CD4-positive, alpha-beta T cell treated with Interleukin-6 for 4 hours (primary cell): ENCODE results near the gene STS.

Experiments used
- DNase-seq: peaks from one replicate; pipeline ENCODE4 v3.0.0-alpha.2; 2020; ENCODE audit warnings: mixed read lengths

STS gene

DNA sequence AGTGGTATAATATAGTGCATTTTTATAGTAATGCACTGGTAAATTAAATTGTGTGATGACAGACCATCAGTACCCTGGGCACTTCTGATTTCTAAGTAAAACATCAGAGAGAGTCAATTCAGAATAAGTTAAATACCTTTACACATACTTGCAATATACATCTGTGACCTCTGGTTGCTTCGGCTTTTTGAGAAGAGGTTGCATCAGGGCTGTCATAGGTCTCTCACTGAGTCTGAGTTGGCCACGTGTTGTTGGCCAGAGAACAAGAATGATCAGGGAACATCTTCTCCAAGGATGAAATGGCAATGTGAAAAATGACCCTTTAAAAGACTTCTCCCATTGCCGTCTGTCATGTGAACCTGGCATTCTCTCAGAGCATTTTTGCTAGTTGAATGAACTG lies 37.3 kb downstream of the STS start:
- no peak for DNase-seq

DNA sequence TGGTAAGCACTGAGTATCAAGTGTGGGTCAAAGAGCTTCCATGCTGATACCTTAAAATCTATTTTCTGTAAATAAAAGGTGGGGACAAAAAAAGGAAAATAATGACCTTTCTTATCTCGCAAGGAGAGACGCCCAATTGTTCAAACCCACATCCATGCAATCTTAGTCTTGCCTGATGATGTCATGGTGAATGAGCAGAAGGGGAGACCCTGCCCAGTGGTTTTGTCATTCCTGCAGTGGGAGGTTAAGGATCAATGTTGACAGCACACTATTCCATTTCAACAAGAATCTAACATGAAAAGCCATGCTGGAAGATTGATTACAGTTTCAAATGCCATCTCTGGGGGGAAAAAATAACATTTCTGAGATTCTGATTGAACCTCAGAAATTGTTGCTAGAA lies 41.2 kb downstream of the STS start:
- DNase-seq, result no peak

DNA sequence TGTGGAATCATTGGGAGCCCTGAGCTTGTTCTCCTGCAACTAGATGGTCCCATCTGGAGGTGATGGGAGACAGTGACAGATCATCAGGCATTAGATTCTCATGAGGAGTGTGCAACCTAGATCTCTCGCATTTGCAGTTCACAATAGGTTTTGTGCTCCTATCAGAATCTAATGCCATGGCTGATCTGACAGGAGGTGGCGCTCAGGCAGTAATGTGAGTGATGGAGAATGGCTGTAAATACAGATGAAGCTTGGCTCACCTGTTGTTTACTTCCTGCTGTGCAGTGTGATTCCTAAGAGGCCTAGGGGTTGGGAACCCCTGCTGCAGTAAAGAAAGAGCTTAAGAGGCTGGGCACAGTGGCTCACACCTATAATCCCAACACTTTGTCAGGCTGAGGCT lies 42.6 kb downstream of the STS start:
- no peak for DNase-seq

DNA sequence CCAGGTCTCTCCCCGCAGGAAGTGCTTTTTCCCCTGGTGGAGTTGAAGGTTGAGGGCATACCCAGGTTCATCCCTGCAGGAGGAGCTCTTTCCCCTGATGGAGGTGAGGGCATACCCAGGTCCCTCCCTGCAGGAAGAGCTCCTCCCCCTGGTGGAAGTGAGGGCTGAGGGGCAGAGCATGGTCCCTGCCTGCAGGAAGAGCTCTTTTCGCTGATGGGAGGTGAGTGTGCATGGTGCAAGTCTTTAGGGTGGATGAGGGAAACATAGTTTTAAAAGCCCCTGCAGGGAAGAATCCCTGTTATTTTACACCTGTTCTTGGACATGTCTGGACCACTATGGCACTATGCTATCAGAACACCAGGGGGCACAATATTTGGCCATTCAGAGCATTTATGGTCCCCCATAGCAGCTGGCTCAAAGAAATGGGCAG lies 44.2 kb downstream of the STS start:
- no peak for DNase-seq

DNA sequence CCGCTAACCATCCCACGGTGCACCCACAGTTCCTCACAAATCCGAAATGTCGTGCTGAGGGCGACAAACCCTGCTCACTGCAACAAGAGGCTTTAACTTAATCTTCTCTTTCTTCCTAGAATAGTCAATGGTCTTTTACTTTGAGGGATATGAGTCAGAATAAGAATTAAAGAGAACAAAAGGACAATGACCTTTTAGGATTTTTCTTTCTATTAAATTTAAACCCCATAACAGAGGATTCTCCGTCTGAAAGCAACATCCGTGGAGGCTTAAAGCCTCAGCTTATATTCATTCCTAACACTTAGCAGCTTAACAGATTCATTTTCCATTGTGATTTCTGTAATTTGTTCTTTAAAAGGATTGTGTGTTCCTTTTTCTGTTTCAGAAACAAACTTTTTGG lies 45.4 kb downstream of the STS start:
- DNase-seq, result no peak

DNA sequence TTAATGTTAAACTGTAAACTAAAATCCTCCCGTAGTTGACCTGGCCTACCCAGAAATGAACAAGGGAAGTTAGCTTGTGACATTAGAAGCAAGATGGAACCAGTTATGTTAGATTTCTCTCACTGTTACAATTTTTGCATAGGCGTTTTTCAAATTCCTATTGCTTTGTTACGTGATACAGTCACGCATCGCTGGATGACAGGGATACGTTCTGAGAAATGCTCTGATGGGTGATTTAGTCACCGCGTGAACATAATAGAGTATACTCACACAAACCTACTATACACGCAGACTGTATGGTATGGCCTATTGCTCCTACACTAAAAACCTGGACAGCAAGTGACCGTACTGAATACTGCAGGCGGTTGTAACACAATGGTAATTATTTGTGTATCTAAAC lies 47.1 kb downstream of the STS start:
- DNase-seq, result no peak
